K562 (cell line): ENCODE measurements around the gene TBC1D10A. TPM values are rescaled to one million over a fixed set of nuclear protein-coding genes. Genes with fewer than 3 reads are reported as not detected.

Experiments used
- BCLAF1 ChIP-seq, 2 experiments: fragments of 450-650 bp in 1 of 2; IDR thresholded peaks; 2 replicates each; pipeline ENCODE4 v1.6.1; 2011 to 2017; ENCODE audit warnings: low read depth in 2 of 2, antibody characterized with exemption in 1 of 2, borderline replicate concordance in 1 of 2, low read length in 1 of 2, mild to moderate bottlenecking in 1 of 2, mixed read lengths in 1 of 2; ENCODE audit not compliant: control insufficient read depth in 1 of 2
- CTCFL ChIP-seq: IDR thresholded peaks from 2 replicates; pipeline ENCODE4 v1.6.1; 2011; ENCODE audit warnings: borderline replicate concordance, low read depth, mild to moderate bottlenecking, moderate library complexity, low read length; ENCODE audit not compliant: insufficient read depth, poor library complexity, severe bottlenecking
- EP400 ChIP-seq: fragments of 450-650 bp; IDR thresholded peaks from 2 replicates; pipeline ENCODE4 v1.6.1; 2017; ENCODE audit warnings: antibody characterized with exemption, mild to moderate bottlenecking, moderate library complexity
- HDAC8 ChIP-seq: fragments of 450-650 bp; IDR thresholded peaks from 2 replicates; pipeline ENCODE4 v1.6.1; 2016; ENCODE audit warnings: mild to moderate bottlenecking, missing genetic modification characterization, moderate library complexity, missing compliant biosample characterization
- NR2C1 ChIP-seq, 2 experiments: fragments of 450-650 bp; IDR thresholded peaks; 2 replicates each; pipeline ENCODE4 v1.6.1; 2017; ENCODE audit warnings: mild to moderate bottlenecking in 2 of 2, antibody characterized with exemption in 1 of 2, inconsistent platforms in 1 of 2, missing compliant biosample characterization in 1 of 2, missing genetic modification characterization in 1 of 2
- ZNF592 ChIP-seq: fragments of 450-650 bp; IDR thresholded peaks from 2 replicates; pipeline ENCODE4 v1.6.1; 2017; ENCODE audit warnings: antibody characterized with exemption, mild to moderate bottlenecking
- ZSCAN32 ChIP-seq: fragments of 450-650 bp; formaldehyde crosslinking; IDR thresholded peaks from 2 replicates; pipeline ENCODE4 v1.4.0; 2020; ENCODE audit warnings: mild to moderate bottlenecking, moderate library complexity
- polyA plus RNA-seq, 8 experiments: library from polyadenylated mRNA; depleted of rRNA in 4 of 8; stranded (reverse) in 5 of 8; unstranded in 3 of 8; fragments of >200 nt; fragmentation: Nextera tagmentation in 2 of 8; fragmentation: Illumina TruSeq in 1 of 8; extraction: Ambion mirVana in 2 of 8; extraction: Trizol in 1 of 8; gene quantifications; 2 replicates each; pipeline versions ENCODE4 v1.2.1 to v1.2.3, GENCODE V29; 2011 to 2014; ENCODE audit warnings: inconsistent platforms in 1 of 8, missing spikeins in 1 of 8
- total RNA-seq, 7 experiments: library from RNA; depleted of rRNA in 6 of 7; stranded (reverse); fragments of >200 nt in 6 of 7; fragmentation: Illumina TruSeq in 2 of 7; extraction: Trizol in 2 of 7; gene quantifications; 2 replicates each; pipeline versions ENCODE4 v1.2.1 to v1.2.3, GENCODE V29; 2011 to 2021; ENCODE audit warnings: low replicate concordance in 1 of 7

TBC1D10A gene
- total and polyA plus RNA-seq, 9 of the 15 experiments (the other 6 are each of a cell fraction or from before 2014, with no cell fraction given) = 0.13 to 10.4 (median 4.6) TPM

GRCh38 chr22:30262917-30263741 lies 63.6 kb downstream of the TBC1D10A start (continued):
- TF ChIP-seq BCLAF1 (IDR thresholded peaks at IDR 0.05; ENCODE audit: borderline replicate concordance in 1 of 2, control insufficient read depth in 1 of 2, low read depth in 2 of 2, low read length in 1 of 2) = no peak
- TF ChIP-seq NR2C1 (IDR thresholded peaks at IDR 0.05) = no peak
- TF ChIP-seq NR2C1 (tag; IDR thresholded peaks at IDR 0.05) = no peak
- TF ChIP-seq ZNF592 = peak; percentile 75
- no peak for TF ChIP-seq HDAC8 (tag)
- peak; percentile 24 for TF ChIP-seq CTCFL
- peak; percentile 48; the same call in 1 of the 2 replicates for TF ChIP-seq EP400
- no peak for TF ChIP-seq ZSCAN32 (CRISPR knock-in tag)
